Breast epithelium (tissue), 4 donors: ENCODE results near the gene AAMP. TPM values are rescaled to one million over a fixed set of nuclear protein-coding genes. Genes with fewer than 3 reads are reported as not detected.
"Not testable (repeated sequence)": the region's sequence is repeated elsewhere in the genome, so short reads cannot be mapped to it uniquely, and the experiment has no call there.

Experiments
- DNase-seq, 2 donors: peaks; one replicate each; pipeline ENCODE4 v3.0.0-alpha.2; 2019; ENCODE audit warnings: low spot score in 2 of 2
- H3K27ac ChIP-seq, 2 donors: fragments of 200-600 bp; sonication (generic) in 1 of 2; one replicate each; pipeline ENCODE4 v1.5.1; 2016 to 2019; ENCODE audit warnings: mild to moderate bottlenecking in 1 of 2
- H3K27me3 ChIP-seq, 2 donors: fragments of 200-600 bp; sonication (generic) in 1 of 2; one replicate each; pipeline versions ENCODE4 v1.5.1 to v1.6.0; 2017 to 2019; ENCODE audit warnings: control low read depth in 1 of 2, mild to moderate bottlenecking in 1 of 2
- H3K36me3 ChIP-seq: fragments of 200-600 bp; one replicate; pipeline ENCODE4 v1.5.1; 2019
- H3K4me1 ChIP-seq, 2 donors: fragments of 200-600 bp; sonication (generic); one replicate each; pipeline ENCODE4 v1.5.1; 2016 to 2019; ENCODE audit warnings: control low read depth in 1 of 2
- H3K4me3 ChIP-seq, 3 donors: fragments of 200-600 bp; sonication (generic); 1 replicate in 2 of 3; 2 replicates in 1 of 3; pipeline ENCODE4 v1.5.1; 2016 to 2019; ENCODE audit warnings: mild to moderate bottlenecking in 3 of 3, moderate library complexity in 2 of 3
- H3K9me3 ChIP-seq, 2 donors: fragments of 200-600 bp; sonication (generic) in 1 of 2; one replicate each; pipeline ENCODE4 v1.5.1; 2016 to 2019; ENCODE audit warnings: control low read depth in 1 of 2
- CTCF ChIP-seq, 3 donors: fragments of 450-650 bp; IDR thresholded peaks; one replicate each; pipeline ENCODE4 v1.5.1; 2016 to 2017; ENCODE audit warnings: antibody characterized with exemption in 3 of 3, mild to moderate bottlenecking in 3 of 3, moderate library complexity in 3 of 3
- POLR2A ChIP-seq: fragments of 450-650 bp; IDR thresholded peaks from one replicate; pipeline ENCODE4 v1.6.1; 2016; ENCODE audit warnings: antibody characterized with exemption, mild to moderate bottlenecking, moderate library complexity
- POLR2AphosphoS5 ChIP-seq, 3 donors: sonication (generic); formaldehyde crosslinking; IDR thresholded peaks; one replicate each; pipeline ENCODE4 v1.6.1; 2017; ENCODE audit warnings: antibody characterized with exemption in 3 of 3
- intact Hi-C: fragments of 100-400 bp; cut with DNase I; formaldehyde crosslinking; loops from one replicate; pipeline ENCODE4 v1.15.1; 2023; ENCODE audit warnings: low total_unique reads
- total RNA-seq, 3 donors: library from RNA; depleted of rRNA; stranded (reverse); fragments of >200 nt; gene quantifications; one replicate each; pipeline ENCODE4 v1.1.0, GENCODE V29; 2016

The AAMP gene
- total RNA-seq, 3 donors from 2014 or later = 150 to 164 (median 151) TPM

- TF ChIP-seq POLR2AphosphoS5 (IDR thresholded peaks at IDR 0.05) = no peak
- no peak for TF ChIP-seq POLR2A
- TF ChIP-seq CTCF (IDR thresholded peaks at IDR 0.05) = no peak
- intact Hi-C loops = loop anchor here (10.0 kb wide), 1 partner anchor 1911 kb away; no protein-coding TSS in a partner anchor
- Histone ChIP-seq H3K4me3 (no peak overlapping the region), H3K27ac (no peak overlapping the region), H3K36me3 (no peaks in the 10 kb centered on the region), H3K9me3 (no peaks in the 10 kb centered on the region), H3K27me3 (no peaks in the 10 kb centered on the region), H3K4me1 (no peaks in the 10 kb centered on the region)
- no peak for DNase-seq
Observed at GRCh38 chr2:218315397-218315796, 45.5 kb upstream of the AAMP start.

- DNase-seq, H3K27ac ChIP-seq, H3K27me3 ChIP-seq, H3K4me3 ChIP-seq, H3K9me3 ChIP-seq, H3K36me3 ChIP-seq, H3K4me1 ChIP-seq: not testable (repeated sequence)
- intact Hi-C loops = loop anchor here (10.0 kb wide), 1 partner anchor 1910 kb away; no protein-coding TSS in a partner anchor
Observed at GRCh38 chr2:218314764-218315163, 44.8 kb upstream of the AAMP start.

- no peaks in the 10 kb centered on the region for H3K36me3 ChIP-seq
- H3K4me3 ChIP-seq = no peak overlapping the region
- TF ChIP-seq CTCF (IDR thresholded peaks at IDR 0.05) (no peak), POLR2A (no peak), POLR2AphosphoS5 (IDR thresholded peaks at IDR 0.05) (no peak)
- no peaks in the 10 kb centered on the region for H3K4me1 ChIP-seq
- no peak for DNase-seq
- no peaks in the 10 kb centered on the region for H3K27me3 ChIP-seq
- intact Hi-C loops = loop anchor here (10.0 kb wide), 1 partner anchor 1909 kb away; no protein-coding TSS in a partner anchor
- H3K27ac ChIP-seq = no peak overlapping the region
- no peaks in the 10 kb centered on the region for H3K9me3 ChIP-seq
Observed at GRCh38 chr2:218313356-218313755, 43.4 kb upstream of the AAMP start.

- Histone ChIP-seq H3K9me3 (no peaks in the 10 kb centered on the region), H3K36me3 (no peaks in the 10 kb centered on the region), H3K27ac (no peak overlapping the region), H3K27me3 (no peaks in the 10 kb centered on the region), H3K4me3 (no peak overlapping the region), H3K4me1 (no peaks in the 10 kb centered on the region)
- TF ChIP-seq POLR2AphosphoS5 (IDR thresholded peaks at IDR 0.05) = no peak
- TF ChIP-seq CTCF (IDR thresholded peaks at IDR 0.05) = no peak
- no peak for TF ChIP-seq POLR2A
- intact Hi-C loops = loop anchor here (10.0 kb wide), 1 partner anchor 1908 kb away; no protein-coding TSS in a partner anchor
- no peak for DNase-seq
Observed at GRCh38 chr2:218312267-218312756, 42.4 kb upstream of the AAMP start.

- not testable (repeated sequence) for H3K9me3 ChIP-seq, H3K4me3 ChIP-seq, H3K4me1 ChIP-seq, DNase-seq, H3K36me3 ChIP-seq, H3K27ac ChIP-seq, H3K27me3 ChIP-seq
- intact Hi-C loops = loop anchor here (10.0 kb wide), 1 partner anchor 1907 kb away; no protein-coding TSS in a partner anchor
Observed at GRCh38 chr2:218311541-218312266, 41.8 kb upstream of the AAMP start.

- H3K4me3 ChIP-seq = no peak overlapping the region
- TF ChIP-seq POLR2A = no peak
- TF ChIP-seq CTCF (IDR thresholded peaks at IDR 0.05) = no peak
- TF ChIP-seq POLR2AphosphoS5 (IDR thresholded peaks at IDR 0.05) = no peak
- intact Hi-C loops = loop anchor here (10.0 kb wide), 1 partner anchor 1906 kb away; no protein-coding TSS in a partner anchor
- no peaks in the 10 kb centered on the region for H3K9me3 ChIP-seq
- no peaks in the 10 kb centered on the region for H3K27me3 ChIP-seq
- H3K4me1 ChIP-seq = no peaks in the 10 kb centered on the region
- no peak overlapping the region for H3K27ac ChIP-seq
- no peaks in the 10 kb centered on the region for H3K36me3 ChIP-seq
- DNase-seq = no peak
Observed at GRCh38 chr2:218310853-218311540, 41.1 kb upstream of the AAMP start.
